HG03025 (cell line): Measurements from ENCODE around the gene WDR74.
"Not testable (repeated sequence)": the region's sequence is repeated elsewhere in the genome, so short reads cannot be mapped to it uniquely, and the experiment has no call there.

Experiments
- ATAC-seq: cut with Tn5 transposase; IDR thresholded peaks from one replicate; pipeline ENCODE4 v1.9.1; 2021; ENCODE audit warnings: mild to moderate bottlenecking, moderate library complexity; ENCODE audit not compliant: unreplicated experiment, low FRiP score

Gene WDR74

DNA sequence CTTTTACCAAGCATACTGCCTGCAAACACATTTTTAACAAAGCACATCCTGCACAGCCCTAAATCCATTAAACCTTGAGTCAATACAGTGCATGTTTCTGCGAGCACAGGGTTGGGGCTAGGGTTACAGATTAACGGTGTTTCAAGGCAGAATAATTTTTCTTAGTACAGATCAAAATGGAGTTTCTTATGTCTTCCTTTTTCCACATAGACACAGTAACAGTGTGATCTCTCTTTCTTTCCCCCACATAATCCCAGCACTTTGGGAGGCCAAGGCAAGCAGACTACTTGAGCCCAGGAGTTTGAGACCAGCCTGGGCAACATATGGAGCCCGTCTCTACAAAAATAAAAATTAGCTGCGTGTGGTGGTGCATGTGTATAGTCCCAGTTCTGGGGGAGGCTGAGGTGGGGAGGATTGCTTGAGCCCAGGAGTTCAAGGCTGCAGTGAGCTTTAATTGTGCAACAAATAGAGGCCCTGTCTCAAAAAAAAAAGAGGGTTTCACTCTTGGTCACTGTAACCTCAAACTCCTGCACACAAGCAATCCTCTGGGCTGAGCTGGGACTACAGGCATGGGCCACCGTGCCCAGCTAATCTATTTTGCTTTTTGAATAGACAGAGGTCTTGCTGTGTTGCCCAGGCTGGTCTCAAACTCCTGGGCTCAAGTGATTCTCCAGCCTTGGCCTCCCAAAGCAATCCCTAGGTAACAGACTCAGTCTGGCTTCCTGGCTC lies 21.6 kb upstream of the WDR74 start:
- no peak for ATAC-seq

DNA sequence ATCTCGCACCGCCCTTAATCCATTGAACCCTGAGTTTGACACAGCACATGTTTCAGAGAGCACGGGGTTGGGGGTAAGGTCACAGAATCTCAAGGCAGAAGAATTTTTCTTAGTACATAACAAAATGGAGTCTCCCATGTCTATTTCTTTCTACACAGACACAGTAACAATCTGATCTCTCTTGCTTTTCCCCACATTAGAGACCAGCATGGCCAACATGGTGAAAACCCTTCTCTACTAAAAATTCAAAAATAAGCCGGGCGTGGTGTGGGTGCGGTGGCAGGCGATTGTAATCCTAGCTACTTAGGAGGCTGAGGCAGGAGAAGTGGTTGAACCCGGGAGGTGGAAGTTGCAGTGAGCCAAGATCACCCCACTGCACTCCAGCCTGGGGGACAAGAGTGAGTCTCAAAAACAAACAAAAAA lies 19.9 kb upstream of the WDR74 start:
- ATAC-seq = not testable (repeated sequence)

GRCh38 chr11:62858201-62858600 lies 18.8 kb upstream of the WDR74 start:
- ATAC-seq = no peak

DNA sequence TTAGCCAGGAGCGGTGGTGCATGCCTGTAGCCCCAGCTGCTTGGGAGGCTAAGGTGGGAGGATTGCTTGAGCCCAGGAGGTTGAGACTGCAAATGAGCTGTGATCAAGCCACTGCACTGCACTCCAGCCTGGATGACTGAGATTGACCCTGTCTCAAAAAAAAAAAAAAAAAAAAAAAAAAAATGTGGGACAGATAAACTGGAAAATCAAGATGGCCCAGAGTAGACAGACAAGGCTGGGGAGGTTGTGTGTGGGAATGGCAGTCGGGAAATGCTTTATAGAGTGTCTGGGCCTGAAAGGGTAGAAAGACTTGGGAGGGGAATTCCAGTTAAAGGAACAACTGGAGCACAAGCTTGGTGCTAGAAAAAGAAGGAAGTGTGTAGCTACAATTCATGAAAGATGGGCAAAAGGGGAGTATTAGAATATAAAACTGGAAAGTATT lies 18.2 kb upstream of the WDR74 start:
- ATAC-seq = no peak

- ATAC-seq = no peak
These were observed 17.0 kb upstream of the WDR74 start for GRCh38 chr11:62856333-62856895.

GRCh38 chr11:62855571-62856332 lies 16.4 kb upstream of the WDR74 start:
- ATAC-seq = peak; percentile 89

DNA sequence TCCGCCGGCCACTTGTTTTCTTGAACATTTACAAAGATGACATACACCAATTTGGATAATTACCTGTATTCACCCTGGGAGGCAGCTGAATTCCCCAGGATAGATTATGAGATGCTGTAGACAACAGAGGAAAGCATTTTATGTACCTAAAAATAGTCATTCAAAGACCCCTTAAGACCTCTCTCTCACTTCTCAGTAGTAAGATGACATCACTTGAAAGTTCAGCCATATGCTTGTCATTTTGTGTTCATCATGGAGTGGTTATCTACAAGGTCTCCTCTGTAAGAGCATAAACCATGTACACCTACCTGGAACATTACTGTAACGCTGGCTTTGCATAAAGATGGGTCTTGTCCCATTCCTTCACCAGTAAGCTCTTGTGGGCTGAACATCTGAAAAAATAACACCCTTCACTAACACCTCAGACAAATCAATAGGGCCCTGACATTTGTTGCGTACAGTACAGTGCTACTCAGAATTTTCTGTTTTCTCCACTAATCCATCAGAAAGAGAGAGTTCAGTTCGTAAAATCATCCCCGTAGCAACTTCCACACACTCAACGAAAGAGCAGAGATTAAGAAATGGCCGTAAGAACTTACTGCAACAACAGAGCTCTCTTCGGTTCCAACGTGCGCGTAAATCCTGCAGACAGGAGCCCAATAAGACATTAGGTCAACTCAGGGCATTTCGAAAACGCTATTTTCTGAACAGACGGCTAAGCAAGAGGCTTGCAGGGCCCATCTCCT lies 15.6 kb upstream of the WDR74 start:
- ATAC-seq = no peak

DNA sequence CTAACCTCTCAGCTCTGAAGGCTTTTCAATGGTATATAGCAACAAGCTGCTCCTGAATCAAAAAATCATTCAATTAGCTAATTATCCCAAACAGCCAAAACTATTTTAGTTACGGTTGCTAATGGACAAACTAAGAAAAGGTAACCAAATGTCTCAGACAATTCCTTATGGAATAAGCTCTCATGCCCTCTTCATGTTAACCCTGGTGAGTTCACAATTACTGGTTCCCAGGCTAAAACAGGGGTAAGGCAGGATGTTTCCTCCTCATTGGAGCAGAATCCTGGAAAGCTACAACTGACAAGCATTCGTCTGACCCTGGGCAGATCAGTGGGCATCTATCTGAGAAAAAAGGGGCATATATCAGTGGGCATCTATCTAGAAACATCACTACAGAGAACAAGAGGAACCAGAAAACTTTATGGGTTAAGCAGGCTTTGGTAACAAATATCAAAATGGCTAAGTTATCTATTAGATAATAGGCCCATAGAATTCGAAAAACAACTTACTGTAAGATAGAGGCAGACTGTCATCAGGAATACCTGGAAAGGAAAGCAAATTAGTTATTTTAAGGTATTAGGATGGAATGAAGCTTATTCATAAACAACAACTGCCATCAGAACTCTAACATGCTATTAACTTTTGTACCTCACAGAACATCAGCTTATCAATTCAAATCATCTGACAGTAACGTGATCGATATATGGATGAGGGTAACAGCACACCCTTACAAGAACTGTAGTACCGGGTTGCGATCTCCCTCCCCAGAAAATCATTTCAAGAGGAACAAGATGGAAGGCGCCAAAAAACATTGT lies 14.8 kb upstream of the WDR74 start:
- no peak for ATAC-seq

GRCh38 chr11:62853279-62853965 lies 14.0 kb upstream of the WDR74 start:
- no peak for ATAC-seq

DNA sequence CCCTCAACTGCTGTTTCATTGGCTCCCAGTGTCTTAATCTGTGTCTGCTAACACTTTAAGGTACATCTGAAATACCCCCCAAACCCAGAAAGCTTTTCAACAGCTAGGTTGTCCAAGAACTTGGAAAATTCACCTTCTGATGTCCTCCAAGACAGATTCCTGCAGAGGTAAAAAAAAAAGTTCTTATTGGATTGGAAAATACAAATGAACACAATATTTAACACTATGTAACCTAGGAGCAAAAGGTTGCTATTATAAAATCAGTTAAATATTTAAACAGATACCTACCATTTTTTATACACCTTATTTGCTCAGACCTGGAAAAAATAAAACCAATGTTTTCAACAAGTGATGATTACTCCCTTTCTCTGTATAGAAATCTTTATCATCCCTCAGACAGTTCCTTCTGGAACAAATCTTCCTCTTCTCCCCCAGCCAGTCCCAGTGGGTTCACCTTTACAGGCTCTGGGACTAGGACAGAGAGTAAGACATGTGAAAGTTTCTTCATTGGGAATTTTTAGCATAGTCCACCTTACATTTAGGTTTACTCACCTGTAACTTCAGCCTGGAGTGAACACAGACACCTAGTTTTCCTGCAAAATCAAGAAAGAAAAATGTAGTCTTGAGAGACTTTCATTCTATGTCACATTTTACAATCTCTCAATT lies 13.3 kb upstream of the WDR74 start:
- ATAC-seq = no peak

DNA sequence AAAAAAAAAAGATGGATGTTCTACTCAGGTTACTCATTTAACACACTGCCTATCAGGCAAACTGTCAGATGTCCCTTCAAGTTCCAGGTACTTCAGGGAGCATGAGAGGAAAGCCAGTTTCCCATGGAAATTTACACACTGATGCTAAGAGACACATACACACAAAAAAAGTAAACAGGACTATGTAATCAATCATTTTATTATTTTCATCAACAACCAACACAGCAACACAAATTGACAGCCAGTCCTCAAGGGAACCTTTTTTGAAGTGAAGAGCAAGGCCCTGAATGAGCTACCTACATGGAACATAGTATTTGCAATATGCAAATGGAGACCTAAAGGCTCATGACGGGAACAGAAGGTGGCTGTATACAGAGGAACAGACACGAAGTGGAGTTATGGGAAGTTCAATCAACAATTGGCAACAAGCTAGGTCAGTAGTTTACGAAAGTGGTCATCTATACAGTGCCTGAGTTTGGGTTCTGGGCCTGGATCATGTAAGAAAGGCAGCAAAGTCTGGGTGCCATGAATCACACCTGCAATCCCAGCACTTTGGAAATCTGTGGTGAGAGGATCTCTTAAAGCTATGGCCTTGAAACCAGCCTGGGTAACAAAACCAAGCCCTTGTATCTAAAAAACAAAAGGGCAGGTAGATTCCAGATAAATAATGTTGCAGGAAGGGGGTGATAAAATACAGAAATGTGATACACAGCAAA lies 12.6 kb upstream of the WDR74 start:
- ATAC-seq = no peak

DNA sequence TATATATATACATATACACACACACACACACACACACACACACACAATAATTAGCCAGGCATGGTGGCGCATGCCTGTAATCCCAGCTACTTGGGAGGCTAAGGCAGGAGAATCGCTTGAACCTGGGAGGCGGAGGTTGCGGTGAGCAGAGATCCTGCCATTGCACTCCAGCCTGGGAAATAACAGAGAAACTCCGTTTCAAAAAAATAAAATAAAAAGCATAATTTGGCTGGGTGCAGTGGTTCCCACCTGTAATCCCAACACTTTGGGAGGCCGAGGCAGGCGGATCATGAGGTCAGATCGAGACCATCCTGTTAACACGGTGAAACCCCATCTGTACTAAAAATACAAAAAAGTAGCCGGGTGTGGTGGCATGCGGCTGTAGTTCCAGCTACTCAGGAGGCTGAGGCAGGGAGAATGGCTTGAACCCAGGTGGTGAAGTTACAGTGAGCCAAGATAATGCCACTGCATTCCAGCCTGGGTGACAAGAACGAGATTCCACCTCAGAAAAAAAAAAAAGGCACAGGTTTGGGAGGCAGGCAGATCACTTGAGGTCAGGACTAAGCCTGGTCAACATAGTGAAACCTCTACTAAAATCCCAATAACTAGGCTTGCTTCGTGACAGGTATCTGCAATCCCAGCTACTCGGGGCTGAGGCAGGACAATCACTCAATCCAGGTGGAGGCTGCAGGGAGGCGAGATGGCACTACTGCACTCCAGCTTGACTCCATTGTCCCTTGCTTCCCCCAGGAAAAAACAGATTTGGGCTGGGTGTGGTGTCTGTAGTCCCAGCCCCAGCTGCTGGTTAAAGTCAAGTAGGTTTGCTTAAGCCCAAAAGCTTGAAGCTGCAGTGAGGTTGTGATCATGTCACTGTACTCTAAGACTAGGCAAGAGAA lies 11.8 kb upstream of the WDR74 start:
- ATAC-seq = no peak

GRCh38 chr11:62847767-62848314 lies 8.5 kb upstream of the WDR74 start:
- no peak for ATAC-seq

GRCh38 chr11:62846177-62846576 lies 6.8 kb upstream of the WDR74 start:
- ATAC-seq = no peak

DNA sequence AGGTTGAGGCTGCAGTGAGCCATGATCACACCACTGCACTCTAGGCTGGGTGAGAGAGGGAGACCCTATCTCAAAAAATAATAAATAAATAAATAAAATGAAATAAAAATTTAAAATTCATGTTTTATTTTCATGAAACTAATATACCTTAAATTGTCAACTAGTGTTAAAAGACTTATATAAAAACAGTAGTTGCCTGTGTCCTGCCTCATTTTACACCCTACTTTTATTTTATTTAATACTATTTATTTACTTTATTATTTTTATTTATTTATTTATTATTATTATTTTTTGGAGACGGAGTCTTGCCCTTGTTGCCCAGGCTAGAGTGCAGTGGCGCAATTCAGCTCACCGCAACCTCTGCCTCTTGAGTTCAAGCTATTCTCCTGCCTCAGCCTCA lies 4.8 kb upstream of the WDR74 start:
- no peak for ATAC-seq

DNA sequence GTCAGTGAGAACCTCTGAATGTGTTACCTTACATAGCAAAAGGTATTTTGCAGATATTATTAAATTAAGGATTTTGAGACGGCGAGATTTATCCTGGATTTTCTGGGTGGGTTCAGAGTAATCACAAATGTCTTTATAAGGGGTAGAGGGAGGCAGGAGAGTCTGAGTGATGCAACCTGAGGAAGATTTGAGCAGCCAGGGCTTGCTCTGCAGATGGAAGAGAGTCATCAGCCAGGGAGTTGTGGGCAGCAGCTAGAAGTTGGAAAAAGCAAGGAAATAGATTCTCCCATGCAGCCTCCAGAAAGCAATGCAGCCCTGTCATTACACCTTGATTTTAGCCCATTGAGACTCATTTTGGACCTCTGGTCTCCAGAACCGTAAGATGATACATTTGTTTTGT lies 4.1 kb upstream of the WDR74 start:
- no peak for ATAC-seq

DNA sequence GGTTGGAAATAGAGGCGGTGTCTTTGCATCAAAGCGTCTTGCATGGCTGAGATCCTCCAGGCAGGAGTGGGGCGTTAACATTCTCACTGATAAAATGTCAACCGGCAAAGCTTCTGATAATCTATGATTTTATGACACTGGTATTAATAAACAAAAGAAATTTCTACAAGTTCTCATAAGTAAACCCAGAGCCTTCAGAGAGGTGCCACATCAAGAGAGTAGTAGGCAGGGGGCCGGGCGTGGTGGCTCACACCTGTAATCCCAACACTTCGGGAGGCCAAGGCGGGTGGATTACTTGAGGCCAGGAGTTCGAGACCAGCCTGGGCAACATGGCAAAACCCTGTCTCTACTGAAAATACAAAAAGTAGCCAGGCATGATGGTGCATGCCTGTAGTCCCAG lies 3.5 kb upstream of the WDR74 start:
- ATAC-seq = not testable (repeated sequence)
